HG03520 (cell line): ENCODE measurements around the gene SLC49A3.
"Not testable (repeated sequence)": the region's sequence is repeated elsewhere in the genome, so short reads cannot be mapped to it uniquely, and the experiment has no call there.

Experiments used
- ATAC-seq: cut with Tn5 transposase; IDR thresholded peaks from one replicate; pipeline ENCODE4 v1.9.1; 2021; ENCODE audit warnings: mild to moderate bottlenecking, moderate library complexity; ENCODE audit not compliant: unreplicated experiment

SLC49A3 gene

GRCh38 chr4:635066-635835 is 53.7 kb downstream of the SLC49A3 start:
- ATAC-seq, result not testable (repeated sequence)

- no peak for ATAC-seq
Measured at GRCh38 chr4:634599-634985, 54.4 kb downstream of the SLC49A3 start.

GRCh38 chr4:633976-634598 is 54.9 kb downstream of the SLC49A3 start:
- no peak for ATAC-seq

GRCh38 chr4:633406-633805 is 55.5 kb downstream of the SLC49A3 start:
- no peak for ATAC-seq

GRCh38 chr4:632926-633325 is 56.0 kb downstream of the SLC49A3 start:
- ATAC-seq, result no peak

GRCh38 chr4:632196-632790 is 56.7 kb downstream of the SLC49A3 start:
- no peak for ATAC-seq
